GM12878 (cell line): Measurements from ENCODE around the gene HSD3B2. TPM values are rescaled to one million over a fixed set of nuclear protein-coding genes. Genes with fewer than 3 reads are reported as not detected.

Experiments used
- ATAC-seq: fragments of 200-7000 bp; cut with Tn5 transposase; 3 replicates; pipeline ENCODE4 v1.9.1; 2020; ENCODE audit warnings: mild to moderate bottlenecking, moderate library complexity
- BruUV-seq: library from RNA; stranded (reverse); fragments of 400-500 nt; replicated peaks from 2 replicates; lab custom pipeline; 2021; lab: Mats Ljungman, UMichigan
- CTCF ChIA-PET: fragments of 300-600 bp; sonication (Branson Sonifier 250); formaldehyde crosslinking; extraction: SDS; loops from one replicate; lab custom pipeline; 2021; ENCODE audit warnings: inconsistent platforms; lab: Yijun Ruan, JAX
- POLR2A ChIA-PET: fragments of 350-600 bp; formaldehyde crosslinking; extraction: SDS; loops from one replicate; lab custom pipeline; 2021; ENCODE audit warnings: inconsistent platforms; lab: Charles Lee
- RAD21 ChIA-PET: fragments of 300-600 bp; sonication (Branson Sonifier 250); formaldehyde crosslinking; loops from one replicate; lab custom pipeline; 2023; ENCODE audit warnings: antibody characterized with exemption; ENCODE audit not compliant: unreplicated experiment; lab: Charles Lee
- SMC1A ChIA-PET: fragments of 300-600 bp; sonication (Branson Sonifier 250); formaldehyde crosslinking; loops from one replicate; lab custom pipeline; 2023; ENCODE audit not compliant: unreplicated experiment, uncharacterized antibody; lab: Charles Lee
- DNase-seq: peaks from one replicate; pipeline ENCODE4 v3.0.0-alpha.2; 2011; ENCODE audit warnings: low read depth, low spot score
- FAIRE-seq: peaks from 3 replicates; lab custom pipeline; 2011; peaks lifted over from hg19 to GRCh38; lab: Jason Lieb, UNC
- H2AFZ ChIP-seq: 2 replicates; pipeline ENCODE4 v1.6.0; 2011; ENCODE audit warnings: low read depth, low read length, control low read depth; ENCODE audit not compliant: control insufficient read depth
- H3K27ac ChIP-seq: 2 replicates; pipeline ENCODE4 v1.5.1; 2011; ENCODE audit warnings: control low read depth; ENCODE audit not compliant: control insufficient read depth, insufficient read depth
- H3K27me3 ChIP-seq, 2 experiments: replicated peaks in 1 of 2; 2 replicates each; pipeline versions ENCODE4 v1.6.0 to v1.6.1; 2011; ENCODE audit warnings: low read length in 1 of 2; ENCODE audit not compliant: control insufficient read depth in 2 of 2, insufficient read depth in 2 of 2
- H3K36me3 ChIP-seq, 2 experiments: 2 replicates each; pipeline ENCODE4 v1.5.1; 2011; ENCODE audit warnings: low read length in 1 of 2; ENCODE audit not compliant: control insufficient read depth in 2 of 2, insufficient read depth in 2 of 2
- H3K4me1 ChIP-seq: 2 replicates; pipeline ENCODE4 v1.6.1; 2011; ENCODE audit warnings: mild to moderate bottlenecking, low read length, moderate library complexity, mixed read lengths; ENCODE audit not compliant: control insufficient read depth, insufficient read depth
- H3K4me2 ChIP-seq: 2 replicates; pipeline ENCODE4 v1.6.0; 2011; ENCODE audit warnings: control low read depth; ENCODE audit not compliant: control insufficient read depth, insufficient read depth
- H3K4me3 ChIP-seq: fragments of 200-600 bp; sonication (generic); 2 replicates; pipeline ENCODE4 v1.5.1; 2016
- H3K79me2 ChIP-seq: 2 replicates; pipeline ENCODE4 v1.6.0; 2011; ENCODE audit warnings: low read length; ENCODE audit not compliant: control insufficient read depth, insufficient read depth
- H3K9ac ChIP-seq: 2 replicates; pipeline ENCODE4 v1.8.0; 2011; ENCODE audit warnings: low read length, control low read depth, mixed read lengths; ENCODE audit not compliant: control insufficient read depth, insufficient read depth
- H3K9me3 ChIP-seq: replicated peaks from 3 replicates; pipeline ENCODE4 v1.5.1; 2011; ENCODE audit warnings: mild to moderate bottlenecking, low read length; ENCODE audit not compliant: control insufficient read depth, insufficient read depth
- H4K20me1 ChIP-seq: 2 replicates; pipeline ENCODE4 v1.6.0; 2011; ENCODE audit not compliant: control insufficient read depth, insufficient read depth
- BCLAF1 ChIP-seq: fragments of 450-650 bp; IDR thresholded peaks from 2 replicates; pipeline ENCODE4 v1.6.1; 2017; ENCODE audit warnings: antibody characterized with exemption, mild to moderate bottlenecking, moderate library complexity
- BRCA1 ChIP-seq: IDR thresholded peaks from 2 replicates; pipeline ENCODE4 v1.6.1; 2011; ENCODE audit warnings: low read depth, low read length, improper control_type of control experiment
- CEBPB ChIP-seq, 2 experiments: fragments of 150-350 bp in 1 of 2; IDR thresholded peaks; 2 replicates each; pipeline ENCODE4 v1.6.1; 2012 to 2014; ENCODE audit warnings: low read depth in 2 of 2, low read length in 2 of 2, borderline replicate concordance in 1 of 2, inconsistent platforms in 1 of 2
- ELK1 ChIP-seq: IDR thresholded peaks from 2 replicates; pipeline ENCODE4 v1.6.1; 2012; ENCODE audit warnings: low read depth, low read length, improper control_type of control experiment
- HDGF ChIP-seq: fragments of 450-650 bp; IDR thresholded peaks from 2 replicates; pipeline ENCODE4 v1.6.1; 2016; ENCODE audit warnings: antibody characterized with exemption
- KDM1A ChIP-seq: fragments of 200-600 bp; sonication (generic); IDR thresholded peaks from 2 replicates; pipeline ENCODE4 v1.6.1; 2016; ENCODE audit warnings: borderline replicate concordance
- YY1 ChIP-seq: IDR thresholded peaks from 2 replicates; pipeline ENCODE4 v1.6.1; 2011; ENCODE audit warnings: low read depth, mild to moderate bottlenecking, low read length
- ZBTB40 ChIP-seq: fragments of 450-650 bp; IDR thresholded peaks from 2 replicates; pipeline ENCODE4 v1.6.1; 2016; ENCODE audit warnings: mild to moderate bottlenecking, moderate library complexity, borderline replicate concordance
- ZNF592 ChIP-seq: fragments of 450-650 bp; IDR thresholded peaks from 2 replicates; pipeline ENCODE4 v1.6.1; 2017; ENCODE audit warnings: mild to moderate bottlenecking, moderate library complexity
- WGBS: methylation state at CpG from one replicate; pipeline ENCODE4 v1.1.6; 2016; ENCODE audit warnings: low lambda C conversion rate; ENCODE audit not compliant: insufficient replicate concordance, insufficient coverage; ENCODE audit errors: missing lambda C conversion rate; 5-methylcytosine and 5-hydroxymethylcytosine counted together
- in situ Hi-C: fragments of 300-500 bp; cut with MboI; formaldehyde crosslinking; loops from 9 replicates; pipeline ENCODE4 v1.14.3; 2018; ENCODE audit warnings: mixed read lengths
- intact Hi-C: fragments of 100-400 bp; cut with micrococcal nuclease; formaldehyde crosslinking; loops from one replicate; pipeline ENCODE4 v1.14.2; 2022; ENCODE audit not compliant: unreplicated experiment
- polyA plus RNA-seq, 11 experiments: library from polyadenylated mRNA; depleted of rRNA in 4 of 11; unstranded in 6 of 11; stranded (reverse) in 5 of 11; fragments of >200 nt; fragmentation: Nextera tagmentation in 4 of 11; fragmentation: Illumina TruSeq in 1 of 11; extraction: Ambion mirVana in 4 of 11; extraction: Trizol in 1 of 11; gene quantifications; 1 replicate in 1 of 11; 2 replicates in 10 of 11; pipeline versions ENCODE4 v1.2.1 to v1.2.3, GENCODE V29; 2011 to 2016; ENCODE audit warnings: inconsistent platforms in 2 of 11, missing spikeins in 2 of 11, low read depth in 1 of 11
- total RNA-seq, 4 experiments: library from RNA; depleted of rRNA in 3 of 4; stranded (reverse); fragments of >200 nt in 3 of 4; fragmentation: Illumina TruSeq in 1 of 4; extraction: Trizol in 1 of 4; gene quantifications; 2 replicates each; pipeline versions ENCODE4 v1.2.1 to v1.2.3, GENCODE V29; 2013 to 2021

Gene HSD3B2
- total and polyA plus RNA-seq, 10 of the 15 experiments (the other 5 are each of a cell fraction or from before 2014, with no cell fraction given) = 0.56 TPM; not detected in 9

- Histone ChIP-seq H3K4me3 (no peak overlapping the region), H3K27me3 (peaks cover 0 to 2% of the 10 kb centered on the region in 2 experiments; a peak in 1 of 4 replicates), H3K4me1 (no peaks in the 10 kb centered on the region), H3K27ac (no peak overlapping the region), H3K79me2 (no peaks in the 10 kb centered on the region), H3K9me3 (no peaks in the 10 kb centered on the region), H3K4me2 (no peak overlapping the region), H3K9ac (no peak overlapping the region), H3K36me3 (no peaks in the 10 kb centered on the region), H2AFZ (no peak overlapping the region), H4K20me1 (no peaks in the 10 kb centered on the region)
- intact Hi-C loops = no loop called here
- WGBS = 0% methylated on average over 2 of the region's 3 CpGs
- in situ Hi-C loops = no loop called here
- FAIRE-seq (no peak), DNase-seq (no peak), ATAC-seq (no peak)
- BruUV-seq = no TSS peak
- ChIA-PET SMC1A (interaction anchor here (1.7 kb wide), 1 partner anchor 10 kb away, joined by 4 read pairs; no protein-coding TSS in a partner anchor), POLR2A (no interaction called here), RAD21 (no interaction called here), CTCF (no interaction called here)
- TF ChIP-seq BCLAF1 = no peak
- TF ChIP-seq CEBPB (IDR thresholded peaks at IDR 0.05; ENCODE audit: borderline replicate concordance in 1 of 2, low read depth in 2 of 2, low read length in 2 of 2) = no peak
- TF ChIP-seq ZNF592 = no peak
- no peak for TF ChIP-seq YY1
- no peak for TF ChIP-seq ELK1
- no peak for TF ChIP-seq KDM1A
- no peak for TF ChIP-seq ZBTB40
- TF ChIP-seq BRCA1 = no peak
- TF ChIP-seq HDGF = no peak
These were observed 1.2 kb downstream of the HSD3B2 start for GRCh38 chr1:119416006-119416640.
